H9 (cell line): Measurements from ENCODE around the gene PLAC9. TPM values are rescaled to one million over a fixed set of nuclear protein-coding genes. Genes with fewer than 3 reads are reported as not detected.

ENCODE experiments used
- DNase-seq: peaks from one replicate; pipeline ENCODE4 v3.0.0-alpha.2; 2017
- H2AFZ ChIP-seq: one replicate; pipeline ENCODE4 v1.6.1; 2013; ENCODE audit warnings: mild to moderate bottlenecking, low read length, control low read depth, moderate library complexity
- H2AK5ac ChIP-seq: 2 replicates; pipeline ENCODE4 v1.6.1; 2013; ENCODE audit warnings: low read length, control low read depth, mixed read lengths; ENCODE audit not compliant: insufficient read length
- H2BK120ac ChIP-seq: one replicate; pipeline ENCODE4 v1.6.1; 2013; ENCODE audit warnings: low read depth, mild to moderate bottlenecking, low read length, control low read depth, inconsistent platforms; ENCODE audit not compliant: poor library complexity, severe bottlenecking
- H2BK12ac ChIP-seq: 2 replicates; pipeline ENCODE4 v1.6.1; 2013; ENCODE audit warnings: low read length, control low read depth, mixed read lengths, low read depth; ENCODE audit not compliant: insufficient read length
- H2BK15ac ChIP-seq: 2 replicates; pipeline ENCODE4 v1.6.1; 2013; ENCODE audit warnings: low read depth, low read length, control low read depth
- H2BK20ac ChIP-seq: one replicate; pipeline ENCODE4 v1.6.1; 2013; ENCODE audit warnings: low read depth, mild to moderate bottlenecking, low read length, control low read depth, inconsistent platforms; ENCODE audit not compliant: poor library complexity, severe bottlenecking
- H2BK5ac ChIP-seq: 2 replicates; pipeline ENCODE4 v1.6.1; 2013; ENCODE audit warnings: low read length, control low read depth, mixed read lengths; ENCODE audit not compliant: insufficient read length
- H3K14ac ChIP-seq: 2 replicates; pipeline ENCODE4 v1.6.1; 2013; ENCODE audit warnings: low read length, control low read depth; ENCODE audit not compliant: insufficient read depth
- H3K18ac ChIP-seq: 2 replicates; pipeline ENCODE4 v1.6.1; 2013; ENCODE audit warnings: low read depth, mild to moderate bottlenecking, mixed read lengths, low read length, control low read depth; ENCODE audit not compliant: insufficient read length
- H3K23ac ChIP-seq: 2 replicates; pipeline ENCODE4 v1.6.1; 2013; ENCODE audit warnings: low read length, control low read depth, mixed read lengths, low read depth; ENCODE audit not compliant: insufficient read length
- H3K23me2 ChIP-seq: 2 replicates; pipeline ENCODE4 v1.6.1; 2013; ENCODE audit warnings: low read depth, mild to moderate bottlenecking, mixed read lengths, low read length, control low read depth; ENCODE audit not compliant: insufficient read length, poor library complexity, severe bottlenecking
- H3K27ac ChIP-seq: 2 replicates; pipeline ENCODE4 v1.5.1; 2013; ENCODE audit warnings: low read length, control low read depth, mixed read lengths, low read depth; ENCODE audit not compliant: insufficient read length
- H3K27me3 ChIP-seq: 2 replicates; pipeline ENCODE4 v1.6.1; 2013; ENCODE audit warnings: low read length, control low read depth, inconsistent platforms; ENCODE audit not compliant: insufficient read depth
- H3K4ac ChIP-seq: 2 replicates; pipeline ENCODE4 v1.6.1; 2013; ENCODE audit warnings: low read depth, mild to moderate bottlenecking, control low read depth, inconsistent platforms, low read length, moderate library complexity
- H3K4me1 ChIP-seq: 2 replicates; pipeline ENCODE4 v1.6.1; 2013; ENCODE audit warnings: low read length, control low read depth, inconsistent platforms; ENCODE audit not compliant: insufficient read depth
- H3K4me2 ChIP-seq: 2 replicates; pipeline ENCODE4 v1.6.1; 2013; ENCODE audit warnings: low read length, control low read depth, mixed read lengths; ENCODE audit not compliant: insufficient read length, insufficient read depth
- H3K56ac ChIP-seq: 2 replicates; pipeline ENCODE4 v1.6.1; 2013; ENCODE audit warnings: low read depth, mild to moderate bottlenecking, mixed read lengths, low read length, control low read depth; ENCODE audit not compliant: insufficient read length
- H3K79me1 ChIP-seq: 2 replicates; pipeline ENCODE4 v1.6.1; 2013; ENCODE audit warnings: low read depth, mild to moderate bottlenecking, moderate library complexity, low read length, control low read depth, inconsistent platforms; ENCODE audit not compliant: insufficient read depth, poor library complexity, severe bottlenecking
- H3K79me2 ChIP-seq: 2 replicates; pipeline ENCODE4 v1.6.1; 2013; ENCODE audit warnings: low read length, control low read depth, inconsistent platforms; ENCODE audit not compliant: insufficient read depth
- H3K9ac ChIP-seq: 2 replicates; pipeline ENCODE4 v1.6.1; 2013; ENCODE audit warnings: low read length, control low read depth, mixed read lengths; ENCODE audit not compliant: insufficient read length; ENCODE audit errors: extremely low read depth
- H3K9me3 ChIP-seq: one replicate; pipeline ENCODE4 v1.6.1; 2013; ENCODE audit warnings: low read depth, low read length, inconsistent platforms; ENCODE audit not compliant: control insufficient read depth
- H3T11ph ChIP-seq: one replicate; pipeline ENCODE4 v1.6.1; 2013; ENCODE audit warnings: mild to moderate bottlenecking, low read length, control low read depth, inconsistent platforms
- H4K20me1 ChIP-seq: one replicate; pipeline ENCODE4 v1.6.1; 2013; ENCODE audit not compliant: control insufficient read depth, insufficient read length, insufficient read depth
- H4K5ac ChIP-seq: 2 replicates; pipeline ENCODE4 v1.6.1; 2013; ENCODE audit warnings: low read depth, mild to moderate bottlenecking, mixed read lengths, low read length, control low read depth; ENCODE audit not compliant: insufficient read length
- H4K8ac ChIP-seq: replicated peaks from 2 replicates; pipeline ENCODE4 v1.6.1; 2013; ENCODE audit warnings: low read length, control low read depth, mixed read lengths, low read depth; ENCODE audit not compliant: insufficient read length
- H4K91ac ChIP-seq: 2 replicates; pipeline ENCODE4 v1.6.1; 2013; ENCODE audit warnings: low read depth, mild to moderate bottlenecking, moderate library complexity, mixed read lengths, low read length, control low read depth; ENCODE audit not compliant: insufficient read length
- H3K27ac Mint-ChIP-seq, 3 experiments: 2 replicates in 2 of 3; 3 replicates in 1 of 3; pipeline ENCODE4 v1.8.0; 2020 to 2021; ENCODE audit warnings: mixed read lengths in 3 of 3, mild to moderate bottlenecking in 1 of 3, moderate library complexity in 1 of 3
- H3K27me3 Mint-ChIP-seq: 2 replicates; pipeline ENCODE4 v1.8.0; 2021; ENCODE audit warnings: low read depth, mild to moderate bottlenecking, moderate library complexity, mixed read lengths
- H3K36me3 Mint-ChIP-seq, 3 experiments: 2 replicates in 2 of 3; 3 replicates in 1 of 3; pipeline ENCODE4 v1.8.0; 2020 to 2021; ENCODE audit warnings: low read depth in 3 of 3, mixed read lengths in 3 of 3; ENCODE audit not compliant: insufficient read depth in 1 of 3
- H3K4me1 Mint-ChIP-seq, 2 experiments: 2 replicates each; pipeline ENCODE4 v1.8.0; 2020; ENCODE audit warnings: mixed read lengths in 2 of 2
- H3K4me3 Mint-ChIP-seq, 2 experiments: 2 replicates in 1 of 2; 3 replicates in 1 of 2; pipeline ENCODE4 v1.8.0; 2020 to 2021; ENCODE audit warnings: mild to moderate bottlenecking in 2 of 2, mixed read lengths in 2 of 2, moderate library complexity in 1 of 2
- H3K9me3 Mint-ChIP-seq, 2 experiments: 2 replicates in 1 of 2; 3 replicates in 1 of 2; pipeline ENCODE4 v1.8.0; 2020; ENCODE audit warnings: mild to moderate bottlenecking in 2 of 2, mixed read lengths in 2 of 2, moderate library complexity in 1 of 2
- total RNA-seq: library from RNA; stranded (reverse); gene quantifications from 2 replicates; pipeline ENCODE4 v1.2.1, GENCODE V29; 2021
- TF ChIP-seq, protein P1 (sequence below): fragments of 200-600 bp; sonication (generic); conservative IDR thresholded peaks from 3 replicates; pipeline ENCODE4 v1.8.0; 2021; ENCODE audit warnings: antibody characterized with exemption, mild to moderate bottlenecking

PLAC9 gene
- total RNA-seq, 1 experiment from 2014 or later: 4.3 TPM

DNA sequence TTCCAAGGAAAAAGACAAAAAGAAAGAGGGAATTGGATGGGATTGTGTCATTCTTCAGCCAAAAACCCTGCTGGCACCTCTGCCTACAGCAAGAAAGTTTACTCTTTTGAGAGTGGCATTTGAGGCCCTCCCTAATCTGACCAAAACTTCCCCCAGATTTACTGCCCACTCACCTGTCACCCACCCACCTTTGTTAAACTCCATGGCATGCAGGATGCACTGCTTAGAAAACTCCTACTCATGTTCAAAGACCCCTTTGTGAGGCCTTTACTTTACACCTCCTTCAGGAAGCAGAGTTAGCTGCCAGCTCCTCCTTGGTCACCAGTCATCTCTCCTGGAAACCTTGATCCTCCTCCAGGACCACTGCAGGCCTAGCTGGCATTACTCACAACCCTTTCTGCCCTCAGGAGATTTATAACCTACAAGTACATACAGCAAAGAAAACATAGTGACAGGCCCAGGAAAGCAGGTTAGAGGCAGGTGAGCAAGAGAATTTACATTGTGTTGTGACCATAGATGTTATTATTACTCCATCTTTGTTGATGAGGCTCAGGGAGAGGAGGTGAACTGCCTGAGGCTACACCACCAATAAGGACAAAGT is 10.3 kb upstream of the PLAC9 start:
- H3K4me2 ChIP-seq: no peak overlapping the region
- H2BK5ac ChIP-seq: no peak overlapping the region
- H3K79me2 ChIP-seq: no peaks in the 10 kb centered on the region
- DNase-seq: no peak
- Mint-ChIP-seq H3K36me3 (no peaks in the 10 kb centered on the region), H3K27me3 (peaks cover 11% of the 10 kb centered on the region), H3K9me3 (peaks cover 0 to 5% of the 10 kb centered on the region in 2 experiments; a peak in 1 of 5 replicates), H3K4me3 (no peak overlapping the region), H3K4me1 (0 out of 4 replicates have a peak, but pooled peaks cover 0 to 3% of the 10 kb centered on the region in 2 experiments), H3K27ac (no peak overlapping the region)
- H4K8ac ChIP-seq: no peak overlapping the region
- H3K18ac ChIP-seq: no peak overlapping the region
- H3T11ph ChIP-seq: no peak overlapping the region
- H3K23me2 ChIP-seq: no peaks in the 10 kb centered on the region
- no peak overlapping the region for H2AFZ ChIP-seq
- no peak overlapping the region for H2BK15ac ChIP-seq
- no peak overlapping the region for H2AK5ac ChIP-seq
- H3K4me1 ChIP-seq: no peaks in the 10 kb centered on the region
- H3K27me3 ChIP-seq: no peaks in the 10 kb centered on the region
- no peaks in the 10 kb centered on the region for H3K79me1 ChIP-seq
- H4K20me1 ChIP-seq: no peaks in the 10 kb centered on the region
- no peak overlapping the region for H4K5ac ChIP-seq
- H3K27ac ChIP-seq: no peak overlapping the region
- TF ChIP-seq, protein P1, sequence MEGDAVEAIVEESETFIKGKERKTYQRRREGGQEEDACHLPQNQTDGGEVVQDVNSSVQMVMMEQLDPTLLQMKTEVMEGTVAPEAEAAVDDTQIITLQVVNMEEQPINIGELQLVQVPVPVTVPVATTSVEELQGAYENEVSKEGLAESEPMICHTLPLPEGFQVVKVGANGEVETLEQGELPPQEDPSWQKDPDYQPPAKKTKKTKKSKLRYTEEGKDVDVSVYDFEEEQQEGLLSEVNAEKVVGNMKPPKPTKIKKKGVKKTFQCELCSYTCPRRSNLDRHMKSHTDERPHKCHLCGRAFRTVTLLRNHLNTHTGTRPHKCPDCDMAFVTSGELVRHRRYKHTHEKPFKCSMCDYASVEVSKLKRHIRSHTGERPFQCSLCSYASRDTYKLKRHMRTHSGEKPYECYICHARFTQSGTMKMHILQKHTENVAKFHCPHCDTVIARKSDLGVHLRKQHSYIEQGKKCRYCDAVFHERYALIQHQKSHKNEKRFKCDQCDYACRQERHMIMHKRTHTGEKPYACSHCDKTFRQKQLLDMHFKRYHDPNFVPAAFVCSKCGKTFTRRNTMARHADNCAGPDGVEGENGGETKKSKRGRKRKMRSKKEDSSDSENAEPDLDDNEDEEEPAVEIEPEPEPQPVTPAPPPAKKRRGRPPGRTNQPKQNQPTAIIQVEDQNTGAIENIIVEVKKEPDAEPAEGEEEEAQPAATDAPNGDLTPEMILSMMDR: no peak
- H3K4ac ChIP-seq: no peak overlapping the region
- no peak overlapping the region for H2BK120ac ChIP-seq
- no peaks in the 10 kb centered on the region for H3K9me3 ChIP-seq
- H2BK12ac ChIP-seq: no peak overlapping the region
- no peak overlapping the region for H3K23ac ChIP-seq
- H3K9ac ChIP-seq: no peak overlapping the region
- no peak overlapping the region for H3K56ac ChIP-seq
- no peak overlapping the region for H4K91ac ChIP-seq
- H3K14ac ChIP-seq: no peak overlapping the region
- H2BK20ac ChIP-seq: no peak overlapping the region
